ENCODE data around the gene MAPK12.

Gene MAPK12

DNA sequence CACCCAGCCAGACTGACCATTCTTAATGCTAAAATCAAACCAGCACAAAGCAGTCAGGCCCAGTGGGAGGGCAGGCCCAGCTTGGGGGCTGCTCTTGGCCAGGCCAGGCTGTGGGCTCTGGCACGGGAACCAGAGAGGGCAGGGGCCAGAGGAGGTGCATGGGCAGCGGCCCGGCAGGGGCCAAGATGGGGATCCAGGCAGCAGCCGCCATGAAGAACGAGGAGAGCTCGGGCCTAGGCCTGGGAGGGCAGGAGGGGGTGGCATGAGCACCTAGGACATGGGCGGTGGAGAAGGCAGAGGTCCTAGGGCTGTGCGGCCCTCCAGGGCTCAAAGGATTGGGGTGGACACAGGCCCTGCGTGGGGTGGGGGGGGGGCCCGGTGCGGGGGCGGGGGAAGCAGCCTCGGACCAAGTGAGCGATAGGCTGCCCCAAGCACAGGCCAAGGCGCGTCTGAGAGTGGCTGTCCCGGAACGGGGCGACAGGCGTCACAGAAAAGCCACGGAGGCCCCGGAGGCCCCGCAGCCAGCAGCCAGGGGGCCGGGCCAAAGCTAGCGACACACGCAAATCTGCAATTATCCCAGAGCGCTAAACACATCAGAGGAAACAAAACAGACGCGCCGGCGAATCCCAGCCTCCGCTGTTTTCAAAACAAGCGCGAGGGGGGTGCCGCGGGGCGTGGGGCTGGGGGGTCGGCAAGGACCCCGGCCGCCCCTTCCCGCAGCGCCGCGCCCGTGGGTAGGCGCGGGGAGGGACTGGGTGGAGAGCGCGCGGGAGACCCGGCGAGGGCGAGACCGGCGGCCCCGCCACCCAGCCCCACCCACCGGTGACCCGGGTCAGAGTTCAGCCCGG, 37.7 kb upstream of the MAPK12 start:
- peak; percentile 70 for DNase-seq

- DNase-seq, result no peak
These were observed 36.8 kb upstream of the MAPK12 start for GRCh38 chr22:50298266-50298637.

DNA sequence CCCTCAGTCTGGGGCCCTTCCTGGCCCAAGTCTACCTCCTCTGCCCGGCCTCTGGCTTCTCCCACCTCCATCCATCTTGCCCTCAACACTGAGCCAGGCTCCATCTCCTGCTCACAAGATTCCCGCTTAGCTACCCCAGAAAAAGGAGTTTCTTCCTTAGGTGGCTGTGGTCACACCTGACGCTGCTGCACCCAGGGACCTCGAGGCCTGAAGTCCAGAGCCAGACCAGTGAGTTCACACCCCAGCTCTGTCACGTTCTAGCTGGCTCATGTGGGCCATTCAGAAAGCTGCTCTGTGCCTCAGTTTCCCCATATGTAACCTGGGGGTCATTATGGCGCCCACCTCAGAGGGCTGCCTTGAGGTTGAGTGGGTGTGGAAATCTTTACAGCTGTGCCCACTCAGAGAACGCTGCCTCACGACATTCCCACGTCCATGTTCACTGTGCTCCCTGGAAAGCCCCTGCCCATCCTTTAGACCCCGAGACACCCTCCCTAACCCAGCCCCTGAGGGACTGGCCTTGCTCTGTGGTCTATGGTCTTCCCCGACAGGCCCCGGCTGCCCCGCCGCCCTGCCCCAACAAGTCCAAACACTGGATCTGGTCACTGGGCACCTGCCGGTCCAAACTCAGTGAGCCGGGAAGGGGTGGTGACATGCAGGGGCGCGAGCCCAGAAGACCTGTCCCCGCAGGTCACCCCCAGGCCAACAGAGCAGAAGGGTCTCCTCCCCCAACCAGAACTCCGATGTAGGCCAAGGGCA, 36.2 kb upstream of the MAPK12 start:
- DNase-seq, result no peak

- DNase-seq, result no peak
These were observed 35.4 kb upstream of the MAPK12 start for GRCh38 chr22:50296658-50297490.

DNA sequence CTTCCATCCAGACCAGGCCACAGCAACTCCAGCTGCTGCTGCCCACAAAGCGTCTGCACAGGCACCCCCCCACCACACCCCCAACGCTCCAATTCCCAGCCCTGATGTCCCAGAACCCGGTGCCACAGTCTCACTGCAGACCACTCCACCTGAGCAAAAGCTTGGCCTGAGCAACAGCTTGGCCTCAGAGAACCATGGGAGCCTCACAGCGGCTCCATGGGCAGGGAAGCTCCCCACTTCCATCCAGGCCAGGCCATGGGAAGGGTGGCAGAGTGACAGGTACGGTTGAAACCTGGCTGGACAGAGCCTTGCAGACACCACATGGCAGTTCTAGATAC, 32.8 kb upstream of the MAPK12 start:
- no peak for DNase-seq

GRCh38 chr22:50293441-50294318, 32.2 kb upstream of the MAPK12 start:
- DNase-seq, result peak; percentile 80

DNA sequence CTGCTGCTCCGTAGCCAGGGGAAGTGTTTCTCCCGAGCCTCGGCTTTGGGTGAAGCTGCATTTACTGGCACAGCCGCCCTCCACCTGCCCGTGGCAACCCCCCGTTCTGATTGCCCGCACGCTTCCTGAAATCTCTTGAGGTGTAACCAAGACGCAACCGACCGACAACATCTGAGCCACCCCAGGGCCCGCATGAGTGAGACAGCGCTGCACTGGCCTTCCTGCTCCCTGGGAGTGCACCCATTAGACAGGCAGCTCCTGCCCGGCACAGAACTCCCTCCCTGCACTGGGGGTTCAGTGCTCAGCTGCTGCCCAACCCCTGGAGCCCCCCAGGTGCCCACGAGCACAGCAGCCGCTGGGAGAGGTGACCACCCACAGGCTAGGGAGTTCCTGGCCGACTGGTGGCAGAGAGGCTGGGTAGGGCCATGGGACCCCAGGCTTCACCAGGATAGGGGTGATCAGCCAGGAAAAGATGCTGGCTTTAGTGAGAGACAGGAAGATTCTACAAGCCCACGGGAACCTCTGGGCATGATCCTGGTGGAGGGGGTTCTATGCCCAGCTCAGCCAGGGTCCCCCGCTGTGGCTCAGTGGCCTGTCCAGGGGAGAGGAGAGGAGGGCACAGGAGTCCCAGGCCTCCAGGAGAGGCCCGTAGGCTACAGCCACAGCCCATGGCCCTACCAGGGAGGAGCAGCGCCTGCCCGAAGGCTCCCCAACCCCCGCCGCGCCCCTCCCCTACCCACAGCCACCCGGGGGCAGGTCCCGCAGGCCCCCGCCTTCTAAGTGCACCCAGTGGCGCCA, 31.4 kb upstream of the MAPK12 start:
- no peak for DNase-seq

GRCh38 chr22:50289942-50290630, 28.6 kb upstream of the MAPK12 start:
- no peak for DNase-seq

- no peak for DNase-seq
These were observed 27.9 kb upstream of the MAPK12 start for GRCh38 chr22:50289151-50289941.

DNA sequence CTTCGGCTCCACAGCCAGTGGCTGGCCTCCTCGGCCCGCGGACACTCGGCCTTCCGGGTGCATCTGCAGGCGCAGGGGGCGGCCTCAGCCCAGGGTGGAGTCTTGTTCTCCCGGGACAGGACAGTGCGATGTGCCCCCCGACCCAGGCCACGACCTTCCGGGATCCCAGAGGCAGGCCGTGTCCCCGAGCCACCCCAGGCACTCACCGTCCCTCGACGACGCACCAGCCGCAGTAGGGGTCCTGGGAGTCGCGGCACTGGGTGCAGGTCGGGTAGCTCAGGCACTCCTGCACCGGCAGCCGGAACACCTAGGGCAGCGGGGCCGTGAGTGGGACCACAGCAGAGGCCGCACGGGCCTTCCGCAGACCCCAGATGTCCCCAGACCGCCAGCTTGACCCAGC, 26.2 kb upstream of the MAPK12 start:
- no peak for DNase-seq

DNA sequence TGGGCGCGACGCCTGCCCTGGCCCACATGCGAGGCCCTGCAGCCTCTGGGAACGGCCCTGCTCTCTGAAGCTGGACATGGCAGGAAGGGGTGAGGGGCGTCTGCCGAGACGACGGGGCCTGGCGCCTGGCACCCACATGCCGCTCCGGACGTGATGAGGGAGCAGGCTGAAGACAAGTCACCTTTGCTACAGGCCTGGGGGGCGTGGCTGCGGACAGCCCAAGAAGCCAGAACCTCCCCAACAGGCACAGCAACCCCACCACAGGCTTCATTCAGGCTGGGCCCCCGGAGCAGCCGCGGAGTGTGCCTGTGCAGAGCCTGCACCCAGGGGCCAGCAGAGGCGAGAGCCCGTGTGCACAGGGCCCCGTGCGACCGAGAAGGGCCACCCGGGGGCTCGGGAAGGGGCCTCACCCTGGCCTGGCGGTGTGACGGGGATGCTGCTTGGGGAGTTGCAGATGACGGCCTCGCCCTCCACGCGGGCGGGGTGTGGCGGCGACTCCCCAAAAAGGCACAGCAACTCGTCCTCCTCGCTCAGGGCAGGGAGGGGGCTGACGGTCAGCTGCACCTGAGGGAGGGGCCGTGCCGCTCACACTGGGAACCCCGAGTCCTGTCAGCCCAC, 25.3 kb upstream of the MAPK12 start:
- no peak for DNase-seq

- DNase-seq, result no peak
These were observed 24.8 kb upstream of the MAPK12 start for GRCh38 chr22:50286275-50286674.

DNA sequence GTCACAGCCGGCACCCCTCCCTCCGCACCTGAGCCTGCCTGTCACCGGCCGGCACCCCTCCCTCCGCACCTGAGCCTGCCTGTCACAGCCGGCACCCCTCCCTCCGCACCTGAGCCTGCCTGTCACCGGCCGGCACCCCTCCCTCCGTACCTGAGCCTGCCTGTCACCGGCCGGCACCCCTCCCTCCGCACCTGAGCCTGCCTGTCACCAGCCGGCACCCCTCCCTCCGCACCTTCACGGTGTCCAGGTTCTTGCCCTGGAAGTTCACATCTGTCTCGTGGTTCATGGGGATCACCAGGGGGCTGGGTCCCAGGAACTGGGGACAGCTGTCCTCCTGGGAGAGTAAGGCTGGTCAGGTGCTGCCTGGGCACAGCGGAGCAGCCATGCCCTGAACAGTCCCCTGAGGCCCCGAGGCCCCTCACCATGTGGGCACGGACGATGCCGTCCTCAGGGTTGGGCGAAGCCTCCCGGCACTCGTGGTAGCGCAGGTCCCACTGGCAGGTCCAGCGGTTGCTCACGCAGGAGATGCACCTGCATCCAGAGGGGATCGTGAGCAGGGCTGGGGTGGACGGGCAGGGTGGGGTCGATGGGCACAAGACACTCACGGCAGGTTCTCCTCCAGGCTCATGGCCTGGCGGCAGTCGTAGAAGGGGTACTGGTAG, 24.2 kb upstream of the MAPK12 start:
- no peak for DNase-seq

DNA sequence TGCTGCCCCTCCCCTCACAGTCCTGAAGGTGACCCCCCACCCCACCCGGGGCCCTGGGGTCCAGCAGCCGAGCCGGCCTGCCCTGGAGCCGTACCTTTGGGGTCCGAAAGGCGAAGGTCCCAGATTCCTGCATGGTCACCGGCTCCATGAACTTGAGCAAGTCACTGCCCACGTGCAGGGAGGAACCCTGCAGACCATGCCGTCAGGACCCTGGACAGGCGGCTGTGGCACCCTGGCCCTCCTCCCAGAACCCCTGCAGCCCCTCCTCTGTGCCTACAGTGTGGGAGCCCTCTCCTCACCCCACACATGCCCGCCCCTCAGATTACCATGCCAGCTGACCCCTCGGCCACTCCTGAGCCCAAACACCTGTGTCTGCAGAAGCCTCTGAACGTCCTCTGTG, 23.0 kb upstream of the MAPK12 start:
- no peak for DNase-seq

GRCh38 chr22:50283821-50284220, 22.3 kb upstream of the MAPK12 start:
- no peak for DNase-seq

GRCh38 chr22:50282361-50283155, 21.1 kb upstream of the MAPK12 start:
- DNase-seq, result no peak

DNA sequence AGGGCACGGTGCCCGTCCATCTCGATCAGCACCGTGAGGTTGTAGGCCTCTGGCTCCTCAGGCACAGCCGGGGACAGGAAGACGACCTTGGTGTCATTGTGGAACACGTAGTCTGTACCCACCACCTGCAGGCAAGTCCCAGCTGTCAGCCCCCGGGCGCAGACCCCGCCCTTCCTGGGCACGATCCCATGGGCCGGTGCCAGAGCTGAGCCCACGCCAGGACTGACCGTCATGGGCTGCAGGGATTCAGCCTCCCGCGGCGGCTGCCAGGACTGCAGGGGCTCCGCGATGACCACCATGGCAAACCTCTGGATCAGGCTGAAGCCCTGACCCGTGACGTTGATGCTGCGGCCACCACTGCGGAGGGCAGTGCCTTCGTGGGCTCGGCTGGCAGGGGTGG, 20.5 kb upstream of the MAPK12 start:
- no peak for DNase-seq

GRCh38 chr22:50281384-50281760, 19.9 kb upstream of the MAPK12 start:
- no peak for DNase-seq
